Kidney capillary endothelial cell (primary cell): ENCODE measurements around the gene NRF1.
A peak's percentile ranks its signal among the peaks of the same experiment; 100 is the strongest.
"Not testable (repeated sequence)": the region's sequence is repeated elsewhere in the genome, so short reads cannot be mapped to it uniquely, and the experiment has no call there.

Source experiments
- DNase-seq: peaks from one replicate; pipeline ENCODE4 v3.0.0-alpha.2; 2018; ENCODE audit warnings: low spot score

NRF1 gene

DNA sequence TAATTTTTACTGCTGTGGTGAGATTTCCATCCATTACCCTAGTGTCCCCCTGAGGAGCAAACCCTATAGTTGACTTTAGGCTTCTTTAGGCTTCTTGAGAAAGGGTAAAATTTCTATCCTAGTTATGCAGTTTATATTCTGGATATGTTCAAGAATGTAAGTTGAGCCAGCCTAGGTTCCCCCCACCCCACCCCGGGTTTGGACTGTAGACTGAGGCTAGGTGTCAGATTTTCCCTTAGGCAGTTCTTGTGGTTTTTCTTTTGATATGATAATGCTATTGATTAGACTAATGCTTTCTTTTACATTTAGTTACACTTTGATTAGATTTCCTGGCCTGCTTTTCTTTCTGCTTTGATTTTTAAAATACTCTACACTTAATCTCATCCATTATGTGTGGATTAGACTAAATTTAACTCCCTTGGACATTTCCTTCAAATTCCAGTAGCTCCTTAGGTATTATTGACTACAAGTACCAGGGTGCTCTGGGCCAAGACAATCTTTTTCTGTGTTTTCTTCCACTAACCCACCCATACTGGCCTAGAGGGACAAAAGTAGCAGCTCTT lies 37.7 kb downstream of the NRF1 start:
- no peak for DNase-seq

DNA sequence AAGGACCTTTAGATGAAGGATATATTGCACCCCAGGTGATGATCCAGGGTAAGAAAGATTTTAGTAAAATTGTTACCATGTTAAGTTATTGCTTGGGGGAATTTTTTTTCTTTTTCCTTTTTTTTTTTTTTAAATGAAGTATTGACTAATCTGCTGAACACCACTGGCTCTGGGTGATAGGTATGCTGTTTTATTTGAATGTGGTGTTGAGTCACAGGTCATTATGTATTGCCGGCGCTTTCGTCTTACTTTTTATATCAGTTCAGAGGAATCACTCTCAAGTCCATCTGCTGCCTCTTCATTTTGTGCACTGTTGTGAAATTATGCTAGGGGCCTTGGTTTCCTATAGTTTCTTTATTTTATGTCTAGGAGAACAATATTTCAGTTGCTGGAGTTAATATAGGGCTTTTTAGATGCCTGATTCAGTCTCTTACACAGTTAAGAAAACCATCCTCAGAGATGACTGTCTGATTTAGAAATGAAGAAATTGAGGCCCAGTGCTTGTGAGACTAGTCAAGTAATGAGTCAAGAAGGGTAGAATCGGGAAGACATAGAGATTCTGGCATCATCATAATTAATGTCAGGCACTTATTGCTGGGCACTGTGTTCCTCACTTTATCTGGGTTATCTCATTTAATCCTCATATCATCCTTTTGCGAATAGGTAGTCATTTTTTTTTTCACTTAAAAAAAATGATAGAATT lies 38.7 kb downstream of the NRF1 start:
- no peak for DNase-seq

DNA sequence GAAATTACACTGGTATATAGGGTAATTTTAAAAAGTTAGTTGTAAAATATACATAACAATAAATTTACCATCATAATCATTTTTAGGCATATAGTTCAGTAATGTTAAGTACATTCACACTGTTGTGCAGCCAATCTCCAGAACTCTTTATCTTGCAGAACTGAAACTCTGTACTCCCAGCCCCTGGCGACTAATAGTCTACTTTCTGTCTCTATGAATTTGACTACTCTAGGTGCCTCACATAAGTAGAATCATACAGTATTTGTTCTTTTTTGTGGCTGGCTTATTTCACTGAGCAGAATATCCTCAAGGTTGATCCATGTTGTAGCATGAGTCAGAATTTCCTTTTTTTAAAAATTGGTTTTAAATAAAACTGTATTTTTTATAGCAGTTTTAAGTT lies 41.4 kb downstream of the NRF1 start:
- DNase-seq: no peak

DNA sequence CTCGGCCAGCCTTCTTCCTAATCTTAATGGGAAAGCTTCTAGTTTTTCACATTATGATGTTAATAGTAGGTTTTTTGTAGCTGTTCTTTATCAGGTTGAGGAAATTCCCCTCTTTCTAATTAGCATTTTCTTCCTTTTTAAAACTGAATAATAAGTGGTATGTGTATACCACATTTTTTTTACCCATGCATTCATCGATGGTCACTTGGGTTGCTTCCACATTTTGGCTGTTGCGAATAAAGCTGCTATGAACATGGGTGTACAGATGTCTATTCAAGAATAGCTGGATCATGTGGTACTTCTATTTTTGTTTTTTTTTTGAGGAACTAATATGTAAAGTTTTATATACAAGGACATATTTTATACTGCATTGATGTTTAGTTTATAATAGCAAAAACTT lies 44.3 kb downstream of the NRF1 start:
- DNase-seq: no peak

DNA sequence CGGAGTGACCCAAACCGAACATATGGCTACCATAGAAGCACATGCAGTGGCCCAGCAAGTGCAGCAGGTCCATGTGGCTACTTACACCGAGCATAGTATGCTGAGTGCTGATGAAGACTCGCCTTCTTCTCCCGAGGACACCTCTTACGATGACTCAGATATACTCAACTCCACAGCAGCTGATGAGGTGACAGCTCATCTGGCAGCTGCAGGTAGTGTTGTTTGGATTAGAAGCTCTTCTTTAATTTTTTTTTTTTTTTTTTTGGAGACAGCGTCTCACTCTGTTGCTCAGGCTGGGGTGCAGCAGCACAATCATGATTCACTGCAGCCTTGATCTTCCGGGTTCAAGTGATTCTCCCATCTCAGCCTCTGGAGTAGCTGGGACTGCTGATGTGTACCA lies 45.8 kb downstream of the NRF1 start:
- no peak for DNase-seq

DNA sequence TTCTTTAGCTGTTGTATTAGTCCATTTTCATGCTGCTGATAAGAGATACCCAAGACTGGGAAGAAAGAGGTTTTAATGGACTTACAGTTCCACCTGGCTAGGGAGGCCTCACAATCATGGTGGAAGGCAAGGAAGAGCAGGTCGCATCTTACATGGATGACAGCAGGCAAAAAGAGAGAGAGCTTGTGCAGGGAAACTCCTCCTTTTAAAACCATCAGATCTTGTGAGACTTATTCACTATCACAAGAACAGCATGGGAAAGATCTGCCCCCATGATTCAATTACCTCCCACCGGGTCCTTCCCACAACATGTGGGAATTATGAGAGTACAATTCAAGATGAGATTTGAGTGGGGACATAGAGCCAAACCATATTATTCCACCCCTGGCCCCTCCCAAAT lies 48.4 kb downstream of the NRF1 start:
- not testable (repeated sequence) for DNase-seq

DNA sequence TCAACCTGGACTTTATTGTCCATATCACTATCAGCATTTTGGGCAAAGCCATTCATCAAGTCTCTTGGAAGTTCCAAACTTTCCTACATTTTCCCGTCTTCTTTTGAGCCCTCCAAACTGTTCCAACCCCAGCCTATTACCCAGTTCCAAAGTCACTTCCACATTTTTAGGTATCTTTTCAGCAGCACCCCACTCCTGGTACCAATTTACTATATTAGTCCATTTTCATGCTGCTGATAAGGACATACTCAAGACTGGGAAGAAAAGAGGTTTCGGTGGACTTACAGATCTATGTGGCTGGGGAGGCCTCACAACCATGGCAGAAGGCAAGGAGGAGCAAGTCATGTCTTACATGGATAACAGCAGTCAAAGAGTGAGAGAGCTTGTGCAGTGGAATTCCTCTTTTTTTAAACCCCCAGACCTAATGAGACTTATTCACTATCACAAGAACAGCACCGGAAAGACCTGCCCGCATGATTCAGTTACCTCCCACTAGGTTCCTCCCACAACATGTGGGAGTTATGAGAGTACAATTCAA lies 50.2 kb downstream of the NRF1 start:
- no peak for DNase-seq

DNA sequence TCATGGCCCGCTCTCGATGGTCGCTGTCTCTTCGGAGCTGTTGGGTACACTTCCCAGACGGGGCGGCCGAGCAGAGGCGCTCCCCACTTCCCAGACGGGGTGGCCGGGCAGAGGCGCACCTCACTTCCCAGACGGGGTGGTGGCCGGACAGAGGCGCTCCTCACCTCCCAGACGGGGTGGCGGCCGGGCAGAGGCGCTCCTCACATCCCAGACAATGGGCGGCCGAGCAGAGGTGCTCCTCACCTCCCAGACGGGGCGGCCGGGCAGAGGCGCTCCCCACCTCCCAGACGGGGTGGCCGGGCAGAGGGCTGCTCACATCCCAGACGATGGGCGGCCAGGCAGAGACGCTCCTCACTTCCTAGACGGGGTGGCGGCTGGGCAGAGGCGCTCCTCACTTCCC lies 51.7 kb downstream of the NRF1 start:
- DNase-seq: not testable (repeated sequence)

DNA sequence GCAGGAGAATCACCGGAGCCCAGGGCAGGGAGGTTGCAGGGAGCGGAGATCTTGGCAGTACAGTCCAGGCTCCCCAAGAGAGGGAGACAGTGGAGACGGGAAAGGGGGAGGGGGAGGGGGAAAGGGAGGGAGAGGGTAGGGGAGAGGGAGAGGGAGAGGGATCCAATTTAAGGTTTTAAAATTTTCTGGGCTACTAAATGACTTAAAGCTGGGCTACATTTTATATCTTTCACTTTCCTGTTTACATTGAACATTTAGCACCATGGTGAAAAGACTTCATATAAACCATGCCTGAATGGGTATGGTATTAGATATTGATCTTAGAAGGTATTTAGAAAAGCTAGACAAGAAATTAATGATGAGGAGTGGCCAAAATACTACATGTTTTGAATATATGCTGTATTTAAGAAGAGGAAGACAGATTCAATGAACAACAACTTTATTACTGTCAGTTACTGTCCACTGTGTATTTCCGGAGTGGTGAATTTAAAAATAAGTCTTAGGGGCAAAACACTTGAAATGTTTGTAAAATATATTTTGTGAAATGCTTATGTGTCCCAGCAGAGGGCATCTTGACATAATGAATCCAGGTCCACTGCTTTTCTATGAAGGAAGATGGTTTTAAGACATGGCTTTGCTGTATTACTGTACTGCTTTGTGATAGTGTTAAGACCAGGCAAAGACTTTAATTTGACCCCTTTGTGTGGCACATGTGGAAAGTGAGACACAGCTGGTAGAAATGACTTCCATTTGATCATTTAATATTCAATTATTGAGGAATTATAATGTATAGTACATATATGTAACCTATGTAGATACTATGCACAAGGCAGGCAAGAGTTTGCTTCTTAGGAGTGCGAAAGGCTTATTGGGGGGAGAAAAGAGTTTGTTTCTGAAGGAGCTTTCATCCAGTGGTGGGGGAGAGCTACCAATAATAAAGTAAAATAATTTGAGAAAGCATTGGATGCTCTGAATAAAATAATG lies 52.8 kb downstream of the NRF1 start:
- peak; percentile 65 for DNase-seq

DNA sequence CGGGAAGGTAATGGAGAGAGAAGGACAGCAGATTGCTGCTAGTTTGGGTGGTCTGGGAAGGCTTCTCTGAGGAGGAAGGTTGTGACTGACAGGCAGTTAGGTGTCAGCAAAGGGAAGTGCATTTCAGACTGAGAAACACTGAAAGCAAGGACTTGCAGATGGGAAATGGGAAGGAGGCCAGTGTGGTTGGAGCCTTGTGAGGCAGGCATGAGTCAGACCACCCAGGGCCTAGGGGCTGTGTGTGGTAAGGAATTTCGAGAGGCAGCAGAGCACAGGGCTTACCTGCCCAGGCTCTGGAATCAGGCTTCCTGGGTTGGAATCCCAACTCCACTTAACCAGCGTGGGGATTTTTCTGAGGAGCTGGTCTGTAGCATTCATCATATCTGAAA lies 53.5 kb downstream of the NRF1 start:
- DNase-seq: peak; percentile 46

DNA sequence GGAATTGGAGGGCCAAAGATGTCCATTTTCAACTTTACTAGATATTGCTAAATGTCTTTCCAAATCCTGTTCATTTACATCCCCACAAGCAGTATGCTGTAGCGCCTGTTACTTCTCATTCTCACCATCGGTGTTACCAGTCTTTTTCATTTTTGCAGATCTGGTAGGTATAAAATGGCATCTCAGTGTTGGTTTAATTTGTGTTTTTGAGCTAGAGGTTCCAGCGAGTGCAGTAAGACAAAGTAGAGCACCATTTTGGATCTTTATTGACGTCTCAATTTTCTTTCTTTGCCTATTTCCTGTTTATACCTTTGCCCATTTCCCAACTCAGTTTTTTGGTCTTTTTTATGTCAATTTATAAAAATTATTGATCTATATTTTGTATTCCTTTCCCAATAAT lies 55.6 kb downstream of the NRF1 start:
- DNase-seq: no peak

DNA sequence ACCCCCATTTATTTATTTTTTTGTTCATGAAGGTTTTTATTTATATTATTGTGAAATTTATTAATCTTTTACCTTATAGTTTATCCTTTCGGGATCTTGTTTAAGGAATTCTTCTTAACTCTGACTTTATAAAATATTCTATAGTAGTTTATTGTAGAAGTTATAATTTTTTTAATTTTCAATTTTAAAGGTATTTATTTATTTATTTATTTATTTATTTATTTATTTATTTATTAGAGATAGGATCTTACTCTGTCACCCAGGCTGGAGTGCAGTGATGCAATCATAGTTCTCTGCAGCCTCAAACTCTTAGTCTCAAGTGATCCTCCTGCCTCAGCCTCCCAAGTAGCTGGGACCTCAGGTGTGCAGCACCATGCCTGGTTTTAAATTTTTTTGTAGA lies 56.0 kb downstream of the NRF1 start:
- DNase-seq: no peak

DNA sequence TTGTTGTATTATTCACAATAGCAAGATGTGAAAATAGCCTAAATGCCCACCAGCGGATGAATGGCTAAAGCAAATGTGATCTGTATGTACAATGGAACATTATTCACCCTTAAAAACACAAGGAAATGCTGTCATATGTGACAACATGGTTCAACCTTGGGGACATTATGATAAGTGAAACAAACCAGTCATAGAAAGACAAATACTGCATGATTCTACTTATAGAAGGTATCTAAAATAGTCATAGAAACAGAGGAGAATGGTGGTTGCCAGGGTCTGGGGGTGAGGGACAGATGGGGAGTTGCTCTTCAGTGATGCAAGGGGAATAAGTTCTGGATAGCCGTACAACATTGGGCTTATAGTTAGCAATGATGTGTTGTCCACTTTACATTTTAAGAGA lies 58.4 kb downstream of the NRF1 start:
- no peak for DNase-seq

DNA sequence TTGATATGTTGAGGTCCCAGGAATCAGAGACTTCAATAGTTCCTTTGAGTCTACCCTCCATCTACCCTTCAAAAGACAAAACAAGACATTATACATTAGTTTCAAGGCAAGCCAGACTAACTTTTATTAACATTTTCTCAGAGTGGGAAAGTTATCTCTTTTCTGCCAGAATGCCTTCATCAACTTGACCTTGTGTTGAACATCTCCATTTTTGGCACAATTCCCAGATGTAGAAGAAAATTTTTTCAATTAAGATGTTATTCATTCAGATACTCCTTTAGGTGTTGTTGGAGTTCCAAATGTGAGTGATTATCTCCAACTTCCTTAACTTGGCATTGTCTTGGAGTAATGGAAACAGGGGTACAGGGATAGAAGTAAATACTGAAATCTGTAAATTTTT lies 59.1 kb downstream of the NRF1 start:
- no peak for DNase-seq

DNA sequence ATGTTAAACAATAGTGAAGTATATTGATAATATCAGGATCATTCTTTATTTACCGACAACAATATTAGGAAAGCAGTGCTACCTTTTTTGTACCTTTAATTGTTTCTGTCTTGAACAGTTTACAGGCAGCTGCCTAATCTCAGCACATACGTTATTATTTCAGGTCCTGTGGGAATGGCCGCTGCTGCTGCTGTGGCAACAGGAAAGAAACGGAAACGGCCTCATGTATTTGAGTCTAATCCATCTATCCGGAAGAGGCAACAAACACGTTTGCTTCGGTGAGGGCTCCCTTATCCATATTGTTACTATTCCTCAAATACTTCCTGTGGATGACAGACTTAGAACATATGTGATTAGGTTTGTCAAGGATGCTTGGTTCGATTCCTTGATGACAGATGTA lies 59.7 kb downstream of the NRF1 start:
- DNase-seq: no peak

DNA sequence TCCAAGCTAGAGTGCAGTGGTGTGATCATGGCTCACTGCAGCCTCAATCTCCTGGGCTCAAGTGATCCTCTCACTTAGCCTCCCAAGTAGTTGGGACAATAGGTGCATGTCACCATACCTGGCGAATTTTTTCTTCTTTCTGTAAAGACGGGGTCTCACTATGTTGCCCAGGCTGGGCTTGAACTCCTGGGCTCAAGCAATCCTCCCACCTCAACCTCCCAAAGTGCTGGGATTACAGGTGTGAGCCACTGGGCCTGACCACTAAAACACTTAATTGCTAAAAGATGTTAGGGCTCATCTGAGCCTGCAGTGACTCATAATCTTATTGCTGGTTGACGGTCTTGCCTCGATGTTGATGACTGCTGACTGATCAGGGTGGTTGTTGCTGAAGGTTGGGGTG lies 63.0 kb downstream of the NRF1 start:
- not testable (repeated sequence) for DNase-seq

DNA sequence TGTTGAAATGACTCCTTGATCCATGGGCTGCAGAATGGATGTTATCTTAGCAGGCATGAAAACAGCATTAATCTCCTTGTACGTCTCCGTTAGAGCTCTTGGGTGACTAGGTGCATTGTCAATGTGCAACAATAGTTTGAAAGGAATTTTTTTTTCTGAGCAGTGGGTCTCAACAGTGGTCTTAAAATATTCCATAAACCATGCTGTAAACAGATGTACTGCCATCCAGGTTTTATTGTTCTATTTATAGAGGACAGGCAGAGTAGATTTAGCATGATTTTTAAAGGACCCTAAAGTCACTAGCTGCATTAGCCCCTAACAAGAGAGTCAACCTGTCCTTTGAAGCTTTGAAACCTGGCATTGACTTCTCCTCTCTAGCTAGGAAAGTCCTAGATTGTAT lies 64.0 kb downstream of the NRF1 start:
- DNase-seq: no peak

DNA sequence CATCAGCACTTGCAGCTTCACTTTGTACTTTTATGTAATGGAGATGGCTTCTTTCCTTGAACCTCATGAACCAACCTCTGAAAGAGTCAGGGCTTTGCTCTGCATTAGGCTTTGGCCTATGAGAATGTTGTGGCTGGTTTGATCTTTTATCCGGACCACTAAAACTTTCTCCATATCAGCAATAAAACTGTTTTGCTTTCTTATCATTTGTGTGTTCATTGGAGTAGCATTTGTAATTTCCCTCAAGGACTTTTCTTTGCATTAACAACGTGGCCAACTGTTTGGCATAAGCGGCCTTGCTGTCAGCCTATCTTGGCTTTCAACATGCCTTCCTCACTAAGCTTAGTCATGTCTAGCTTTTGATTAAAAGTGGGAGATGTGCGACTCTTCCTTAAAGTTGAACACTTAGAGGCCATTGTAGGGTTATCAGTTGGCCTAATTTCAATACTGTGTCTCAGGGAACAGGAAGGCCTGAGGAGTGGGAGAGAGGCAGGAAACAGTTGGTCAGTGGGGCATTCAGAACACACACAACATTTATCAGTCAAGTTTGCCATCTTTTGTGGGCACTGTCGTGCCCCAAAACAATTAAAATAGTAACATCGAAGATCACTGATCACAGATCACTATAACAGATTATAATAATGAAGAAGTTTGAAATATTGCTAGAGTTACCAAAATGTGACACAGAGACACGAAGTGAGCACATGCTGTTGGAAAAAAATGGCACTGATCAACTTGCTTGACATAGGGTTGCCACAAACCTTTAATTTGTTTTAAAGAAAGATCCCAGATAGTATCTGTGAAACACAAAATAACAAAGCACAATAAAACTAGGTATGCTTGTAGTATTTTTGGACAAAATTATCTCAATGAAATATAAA lies 64.7 kb downstream of the NRF1 start:
- DNase-seq: no peak

DNA sequence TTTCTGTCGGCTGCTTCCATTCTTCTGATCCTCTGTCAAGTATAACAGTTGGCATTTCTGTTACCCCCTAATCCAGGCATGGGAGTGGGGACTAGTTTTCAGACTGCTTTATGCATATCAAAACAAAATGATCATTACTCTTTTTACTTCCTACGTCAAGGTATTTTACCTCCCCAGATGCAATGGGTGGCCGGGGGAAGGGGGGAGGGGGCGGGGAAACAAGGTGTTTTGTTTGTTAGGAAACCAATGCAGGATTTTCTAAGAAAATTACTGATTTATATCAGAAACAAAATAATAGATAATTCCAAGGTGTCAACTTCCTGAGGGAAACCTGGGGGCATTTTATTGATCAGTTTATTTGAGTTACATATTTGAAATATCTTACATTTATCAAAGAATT lies 66.3 kb downstream of the NRF1 start:
- DNase-seq: no peak

DNA sequence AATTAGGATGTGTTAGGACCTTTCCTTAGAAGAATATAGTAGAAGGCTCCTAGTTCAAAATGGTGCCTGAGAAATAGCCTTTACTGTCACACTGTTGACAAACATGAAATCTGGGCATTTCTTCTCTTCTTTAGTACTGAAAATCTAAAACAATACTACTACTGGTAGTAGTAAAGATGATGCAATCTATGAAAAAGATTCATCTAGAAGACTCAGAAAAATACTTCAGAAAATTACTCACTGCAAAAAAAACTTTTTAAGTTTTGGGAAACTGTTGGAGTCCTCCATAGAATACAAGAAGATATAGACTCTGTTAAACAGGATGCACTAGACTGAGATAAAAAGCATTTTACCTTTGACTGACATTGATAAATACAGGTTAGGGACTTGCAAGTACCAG lies 67.1 kb downstream of the NRF1 start:
- DNase-seq: no peak

DNA sequence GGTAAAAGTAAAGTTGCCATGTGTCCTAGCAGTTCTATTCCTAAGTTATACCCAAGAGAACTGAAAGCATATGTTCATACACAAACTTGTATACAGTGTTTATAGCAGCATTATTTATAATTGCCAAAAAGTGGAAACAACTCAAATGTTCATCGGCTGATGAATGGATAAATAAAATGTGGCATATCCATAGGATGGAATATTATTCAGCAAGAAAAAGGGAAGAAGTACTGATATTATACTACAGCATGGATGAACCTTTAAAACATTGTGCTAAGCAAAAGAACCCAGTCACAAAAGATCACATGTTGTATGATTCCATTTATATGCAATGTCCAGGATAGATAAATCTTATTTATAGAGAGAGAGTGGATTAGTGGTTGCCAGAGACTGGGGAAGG lies 68.9 kb downstream of the NRF1 start:
- DNase-seq: no peak

DNA sequence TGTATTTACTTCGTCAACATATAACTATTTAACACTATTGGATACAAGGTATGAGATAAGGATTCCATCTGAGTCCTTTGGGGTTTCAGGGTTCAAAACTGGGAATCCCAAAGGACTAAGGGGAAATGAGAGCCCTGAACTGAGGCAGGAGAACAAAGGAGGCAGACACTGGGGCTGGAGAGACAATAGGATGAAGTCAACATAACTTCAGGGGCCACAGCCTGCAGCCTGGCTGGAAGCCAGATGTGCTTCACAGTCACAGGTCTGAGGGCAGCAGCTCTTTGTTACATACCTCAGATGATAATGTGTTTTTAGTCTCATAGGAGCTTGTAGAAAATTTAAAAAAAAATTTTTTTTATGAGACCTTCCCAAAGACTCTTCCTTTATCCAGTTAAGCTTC lies 73.3 kb downstream of the NRF1 start:
- DNase-seq: peak; percentile 82
